Esophagus muscularis mucosa (tissue), 4 donors: Measurements from ENCODE around the gene CUX1. TPM values are rescaled to one million over a fixed set of nuclear protein-coding genes. Genes with fewer than 3 reads are reported as not detected.
A peak's percentile ranks its signal among the peaks of the same experiment; 100 is the strongest.

Source experiments
- DNase-seq: peaks from one replicate; pipeline ENCODE4 v3.0.0-alpha.2; 2017; ENCODE audit errors: extremely low spot score
- H3K27ac ChIP-seq, 4 donors: fragments of 200-600 bp; sonication (generic); replicated peaks in 1 of 4; 1 replicate in 3 of 4; 2 replicates in 1 of 4; pipeline ENCODE4 v1.5.1; 2016 to 2019; ENCODE audit warnings: mild to moderate bottlenecking in 1 of 4
- H3K27me3 ChIP-seq, 4 donors: fragments of 200-600 bp; sonication (generic); one replicate each; pipeline versions ENCODE4 v1.5.1 to v1.6.0; 2016 to 2019
- H3K36me3 ChIP-seq, 4 donors: fragments of 200-600 bp; sonication (generic); one replicate each; pipeline ENCODE4 v1.5.1; 2016 to 2019
- H3K4me1 ChIP-seq, 4 donors: fragments of 200-600 bp; sonication (generic); one replicate each; pipeline ENCODE4 v1.5.1; 2016 to 2019
- H3K4me3 ChIP-seq, 4 donors: fragments of 200-600 bp; sonication (generic); 1 replicate in 2 of 4; 2 replicates in 2 of 4; pipeline ENCODE4 v1.5.1; 2016 to 2019; ENCODE audit warnings: mild to moderate bottlenecking in 4 of 4, moderate library complexity in 1 of 4
- H3K9me3 ChIP-seq, 4 donors: fragments of 200-600 bp; sonication (generic); 1 replicate in 3 of 4; 2 replicates in 1 of 4; pipeline ENCODE4 v1.5.1; 2016 to 2019
- CTCF ChIP-seq, 3 experiments: fragments of 200-600 bp in 2 of 3; fragments of 450-650 bp in 1 of 3; sonication (generic) in 2 of 3; IDR thresholded peaks; one replicate each; pipeline ENCODE4 v1.5.1; 2017 to 2019; ENCODE audit warnings: antibody characterized with exemption in 3 of 3, mild to moderate bottlenecking in 2 of 3, moderate library complexity in 1 of 3
- EP300 ChIP-seq: sonication (generic); formaldehyde crosslinking; IDR thresholded peaks from one replicate; pipeline ENCODE4 v1.6.1; 2017; ENCODE audit warnings: antibody characterized with exemption
- POLR2A ChIP-seq: fragments of 450-650 bp; IDR thresholded peaks from one replicate; pipeline ENCODE4 v1.6.1; 2017; ENCODE audit warnings: antibody characterized with exemption, moderate library complexity, mild to moderate bottlenecking, low read depth
- POLR2AphosphoS5 ChIP-seq, 2 donors: sonication (generic); formaldehyde crosslinking; IDR thresholded peaks; one replicate each; pipeline ENCODE4 v1.6.1; 2017; ENCODE audit warnings: antibody characterized with exemption in 2 of 2
- WGBS: methylation state at CpG from one replicate; pipeline ENCODE4 v1.1.5; 2018; 5-methylcytosine and 5-hydroxymethylcytosine counted together
- intact Hi-C: fragments of 100-400 bp; cut with DNase I; formaldehyde crosslinking; loops from one replicate; pipeline ENCODE4 v1.15.1; 2023
- total RNA-seq, 4 donors: library from RNA; depleted of rRNA; stranded (reverse); fragments of >200 nt; gene quantifications; one replicate each; pipeline versions ENCODE4 v1.1.0 to v1.2.1, GENCODE V29; 2016

The CUX1 gene
- total RNA-seq, 4 donors from 2014 or later, result 61.5 to 136 (median 92.3) TPM

DNA sequence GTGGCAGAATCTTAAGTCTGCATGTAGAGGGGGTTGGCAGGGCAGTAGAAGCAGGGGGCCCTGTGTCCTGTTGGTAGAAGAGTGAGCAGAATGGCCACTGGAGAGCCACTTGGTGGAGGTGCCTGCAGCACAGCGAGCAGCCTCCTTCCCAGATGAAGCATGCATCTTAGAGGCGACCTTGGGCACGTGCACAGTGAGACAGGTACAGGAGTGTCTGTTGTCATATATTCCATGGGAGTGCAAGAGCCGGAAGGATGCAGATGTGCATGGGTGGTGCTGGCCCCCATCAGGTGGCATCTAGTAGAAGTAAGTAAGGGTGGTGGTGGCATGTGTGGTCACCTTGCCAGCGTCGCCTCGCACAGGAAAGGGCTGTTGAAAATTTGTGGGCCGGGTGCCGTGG, 53.9 kb downstream of the CUX1 start:
- no peak overlapping the region for H3K27ac ChIP-seq
- peaks cover 36 to 76% (median 62%) of the 10 kb centered on the region in 4 donors for H3K4me1 ChIP-seq
- H3K27me3 ChIP-seq, result no peaks in the 10 kb centered on the region
- H3K4me3 ChIP-seq, result no peak overlapping the region
- intact Hi-C loops, result no loop called here
- no peak for TF ChIP-seq EP300
- no peak for TF ChIP-seq POLR2AphosphoS5 (IDR thresholded peaks at IDR 0.05)
- no peak for TF ChIP-seq CTCF (IDR thresholded peaks at IDR 0.05)
- no peak for TF ChIP-seq POLR2A
- no peak for DNase-seq
- no peaks in the 10 kb centered on the region for H3K36me3 ChIP-seq
- 93% methylated on average over 9 of the region's 9 CpGs for WGBS
- H3K9me3 ChIP-seq, result no peaks in the 10 kb centered on the region

GRCh38 chr7:101874028-101874427, 56.6 kb downstream of the CUX1 start:
- Histone ChIP-seq H3K27me3 (no peaks in the 10 kb centered on the region), H3K4me1 (peaks cover 37 to 62% (median 53%) of the 10 kb centered on the region in 4 donors), H3K4me3 (no peak overlapping the region), H3K36me3 (no peaks in the 10 kb centered on the region), H3K27ac (peak overlapping the region in 2 of 4 donors; percentile 4 to 11), H3K9me3 (no peaks in the 10 kb centered on the region)
- TF ChIP-seq POLR2AphosphoS5 (IDR thresholded peaks at IDR 0.05), result no peak
- TF ChIP-seq POLR2A, result no peak
- no peak for TF ChIP-seq EP300
- TF ChIP-seq CTCF (IDR thresholded peaks at IDR 0.05), result no peak
- no peak for DNase-seq
- intact Hi-C loops, result no loop called here
- 48% methylated on average over 5 of the region's 5 CpGs for whole genome bisulfite sequencing

- Histone ChIP-seq H3K4me3 (no peak overlapping the region), H3K36me3 (no peaks in the 10 kb centered on the region), H3K9me3 (no peaks in the 10 kb centered on the region), H3K27me3 (no peaks in the 10 kb centered on the region), H3K4me1 (peaks cover 41 to 59% (median 51%) of the 10 kb centered on the region in 4 donors), H3K27ac (peak overlapping the region in 2 of 4 donors; percentile 4 to 57)
- DNase-seq, result no peak
- intact Hi-C loops, result loop anchor here (5.0 kb wide), 1 partner anchor 167 kb away; no protein-coding TSS in a partner anchor
- TF ChIP-seq POLR2A, result no peak
- TF ChIP-seq EP300, result no peak
- no peak for TF ChIP-seq CTCF (IDR thresholded peaks at IDR 0.05)
- TF ChIP-seq POLR2AphosphoS5 (IDR thresholded peaks at IDR 0.05), result no peak
- 82% methylated on average over 11 of the region's 11 CpGs for WGBS
Observed at GRCh38 chr7:101875283-101875846, 57.9 kb downstream of the CUX1 start.

DNA sequence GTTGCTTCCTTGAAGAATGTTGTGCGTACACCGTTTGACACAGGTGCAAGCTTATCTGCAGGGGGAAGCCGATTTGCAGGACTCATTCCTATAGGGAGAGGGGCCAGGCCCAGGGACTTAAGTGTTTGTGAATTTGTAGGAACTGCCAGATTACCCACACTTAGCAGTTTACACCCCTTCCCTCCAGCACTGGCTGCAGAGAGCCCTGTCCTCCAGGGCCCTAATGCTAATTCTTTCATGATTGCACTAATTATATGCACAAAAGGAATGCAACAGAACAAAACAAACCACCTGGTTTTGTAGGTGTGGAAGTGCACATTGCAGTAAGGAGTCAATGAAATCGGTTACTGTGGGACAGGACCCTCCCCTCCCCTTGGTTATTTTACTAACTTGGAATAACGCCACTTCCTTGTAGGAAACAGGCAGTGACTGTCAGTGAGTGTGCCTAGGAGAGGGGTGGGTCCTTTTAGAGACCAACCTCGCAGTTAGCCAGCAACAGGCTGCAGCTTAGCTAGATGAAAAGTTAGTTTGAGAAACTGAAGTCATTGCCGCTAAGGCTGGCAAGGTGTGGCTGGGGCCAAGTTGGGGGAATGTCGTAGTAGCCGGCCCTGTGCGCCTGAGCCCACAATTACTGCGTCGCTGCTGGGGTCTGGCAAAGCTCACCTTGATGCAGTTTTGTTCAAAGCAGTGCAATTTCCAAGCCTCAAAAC, 60.6 kb downstream of the CUX1 start:
- Histone ChIP-seq H3K4me3 (no peak overlapping the region), H3K36me3 (no peaks in the 10 kb centered on the region), H3K27ac (no peak overlapping the region), H3K27me3 (no peaks in the 10 kb centered on the region), H3K4me1 (peaks cover 61 to 74% (median 67%) of the 10 kb centered on the region in 4 donors), H3K9me3 (no peaks in the 10 kb centered on the region)
- DNase-seq, result no peak
- 93% methylated on average over 12 of the region's 12 CpGs for WGBS
- TF ChIP-seq POLR2AphosphoS5 (IDR thresholded peaks at IDR 0.05), result no peak
- TF ChIP-seq EP300, result no peak
- TF ChIP-seq POLR2A, result no peak
- TF ChIP-seq CTCF (IDR thresholded peaks at IDR 0.05), result no peak
- intact Hi-C loops, result loop anchor here (5.0 kb wide), 1 partner anchor 164 kb away; no protein-coding TSS in a partner anchor
